GM12864 (cell line): Measurements from ENCODE around the gene PARN.
"Not testable (repeated sequence)": the region's sequence is repeated elsewhere in the genome, so short reads cannot be mapped to it uniquely, and the experiment has no call there.

ENCODE experiments used
- DNase-seq: peaks from one replicate; pipeline ENCODE4 v3.0.0-alpha.2; 2011; ENCODE audit warnings: low read depth
- H3K4me3 ChIP-seq: 2 replicates; pipeline ENCODE4 v1.5.1; 2011; ENCODE audit warnings: mild to moderate bottlenecking, low read depth, low read length, control low read depth
- TF ChIP-seq, protein P1 (sequence below): IDR thresholded peaks from 2 replicates; pipeline ENCODE4 v1.5.1; 2011; ENCODE audit warnings: low read depth, mild to moderate bottlenecking, moderate library complexity, low read length, control low read depth, inconsistent platforms; ENCODE audit errors: missing control alignments

Gene PARN

DNA sequence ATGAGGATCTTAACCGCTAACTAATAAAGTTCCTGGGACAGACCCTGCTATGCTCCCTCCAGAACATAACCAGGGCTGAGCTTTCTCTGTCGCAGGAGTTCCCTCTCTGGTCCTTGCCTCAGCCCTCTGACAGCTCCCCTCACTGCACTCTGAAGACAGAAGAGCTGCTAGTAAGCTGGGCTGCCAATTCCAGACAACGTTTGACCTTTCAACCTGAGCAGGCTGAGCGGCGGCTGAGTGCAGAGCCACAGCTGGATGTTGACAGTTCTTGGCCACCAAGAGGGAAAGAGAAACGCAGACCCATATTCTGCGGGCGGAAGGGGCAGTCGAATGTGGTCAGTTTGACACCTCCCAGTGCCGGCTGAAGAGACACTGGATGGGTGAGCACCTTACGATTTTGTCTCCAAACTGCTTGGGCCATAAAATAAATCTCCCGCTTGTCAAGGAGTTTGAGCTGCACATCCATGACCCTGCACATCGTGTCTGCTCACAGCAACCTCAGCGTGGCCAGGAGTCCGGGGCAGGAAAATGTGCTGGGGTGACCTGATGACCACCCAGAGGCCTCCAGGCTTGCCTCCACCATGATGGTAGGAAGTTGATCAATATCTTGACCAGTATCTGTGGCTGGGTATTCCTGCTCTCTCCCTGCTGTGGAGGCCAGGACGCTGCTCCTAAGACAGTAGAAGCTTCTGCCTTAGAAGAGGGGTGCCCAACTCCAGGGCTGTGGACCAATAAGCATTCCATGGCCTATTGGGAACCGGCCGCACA, 209.2 kb downstream of the PARN start:
- no peak for DNase-seq
- no peak overlapping the region for H3K4me3 ChIP-seq
- TF ChIP-seq, protein P1, sequence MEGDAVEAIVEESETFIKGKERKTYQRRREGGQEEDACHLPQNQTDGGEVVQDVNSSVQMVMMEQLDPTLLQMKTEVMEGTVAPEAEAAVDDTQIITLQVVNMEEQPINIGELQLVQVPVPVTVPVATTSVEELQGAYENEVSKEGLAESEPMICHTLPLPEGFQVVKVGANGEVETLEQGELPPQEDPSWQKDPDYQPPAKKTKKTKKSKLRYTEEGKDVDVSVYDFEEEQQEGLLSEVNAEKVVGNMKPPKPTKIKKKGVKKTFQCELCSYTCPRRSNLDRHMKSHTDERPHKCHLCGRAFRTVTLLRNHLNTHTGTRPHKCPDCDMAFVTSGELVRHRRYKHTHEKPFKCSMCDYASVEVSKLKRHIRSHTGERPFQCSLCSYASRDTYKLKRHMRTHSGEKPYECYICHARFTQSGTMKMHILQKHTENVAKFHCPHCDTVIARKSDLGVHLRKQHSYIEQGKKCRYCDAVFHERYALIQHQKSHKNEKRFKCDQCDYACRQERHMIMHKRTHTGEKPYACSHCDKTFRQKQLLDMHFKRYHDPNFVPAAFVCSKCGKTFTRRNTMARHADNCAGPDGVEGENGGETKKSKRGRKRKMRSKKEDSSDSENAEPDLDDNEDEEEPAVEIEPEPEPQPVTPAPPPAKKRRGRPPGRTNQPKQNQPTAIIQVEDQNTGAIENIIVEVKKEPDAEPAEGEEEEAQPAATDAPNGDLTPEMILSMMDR = no peak

DNA sequence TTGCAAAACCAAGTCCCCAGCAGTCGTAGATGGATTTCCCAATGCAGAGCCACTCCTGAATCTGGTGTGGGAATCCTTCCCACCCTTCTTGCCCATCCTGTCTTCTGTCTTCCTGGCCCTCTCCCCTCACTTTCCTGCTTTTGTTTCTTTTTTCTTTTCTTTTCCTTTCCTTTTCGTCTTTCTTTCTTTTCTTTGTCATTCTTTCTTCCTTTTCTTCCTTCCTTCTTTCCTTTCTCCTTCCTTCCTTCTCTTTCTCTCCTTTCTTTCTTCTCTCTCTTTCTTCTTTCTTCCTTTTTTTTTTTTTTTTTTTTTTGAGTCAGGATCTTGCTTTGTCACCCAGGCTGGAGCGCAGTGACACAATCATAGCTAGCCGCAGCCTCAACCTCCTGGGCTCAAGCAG, 209.8 kb downstream of the PARN start:
- H3K4me3 ChIP-seq, DNase-seq: not testable (repeated sequence)

GRCh38 chr16:14419817-14420216, 210.2 kb downstream of the PARN start:
- no peak for DNase-seq
- TF ChIP-seq, protein P1 = no peak
- no peak overlapping the region for H3K4me3 ChIP-seq

- no peak overlapping the region for H3K4me3 ChIP-seq
- no peak for DNase-seq
- TF ChIP-seq, protein P1 = no peak
These were observed 211.2 kb downstream of the PARN start for GRCh38 chr16:14418795-14419225.

DNA sequence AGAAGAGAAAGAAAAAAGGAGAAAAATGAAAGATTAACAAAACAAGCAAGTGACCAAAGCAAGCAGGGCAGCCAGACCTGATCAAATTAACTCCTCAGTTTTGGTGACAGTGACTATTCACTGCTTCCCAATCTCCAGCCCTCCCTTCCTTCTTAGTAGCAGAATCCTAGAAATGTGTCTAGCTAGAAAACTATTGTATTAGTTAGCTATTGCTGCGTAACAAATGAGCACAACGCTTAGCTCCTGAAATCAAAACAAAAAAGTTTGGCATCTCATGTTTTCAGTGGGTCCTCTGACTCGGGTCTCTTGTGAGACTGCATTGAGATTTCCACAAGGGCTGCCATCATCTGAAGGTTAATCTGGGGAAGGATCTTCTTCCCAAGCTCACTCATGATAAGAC, 213.9 kb downstream of the PARN start:
- TF ChIP-seq, protein P1 = no peak
- no peak overlapping the region for H3K4me3 ChIP-seq
- no peak for DNase-seq

DNA sequence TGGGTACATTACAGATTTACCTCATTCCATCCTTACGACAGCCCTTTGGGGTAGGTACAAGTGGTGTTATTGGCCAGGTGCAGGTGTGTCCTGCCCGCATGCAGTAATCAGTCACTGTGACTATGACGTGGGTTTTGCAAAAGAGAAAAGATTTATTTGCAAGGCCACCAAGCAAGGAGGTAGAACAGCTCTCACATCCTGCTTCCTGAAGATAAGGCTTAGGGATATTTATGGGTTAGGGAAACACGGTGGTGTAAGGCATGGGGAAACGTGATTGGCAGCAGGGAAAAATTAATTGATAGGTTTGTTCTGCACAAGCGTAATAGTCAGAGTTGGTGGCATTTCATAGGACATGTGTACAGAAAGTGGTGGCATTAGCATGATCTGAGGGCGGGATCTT, 214.8 kb downstream of the PARN start:
- no peak overlapping the region for H3K4me3 ChIP-seq
- TF ChIP-seq, protein P1 = no peak
- no peak for DNase-seq

DNA sequence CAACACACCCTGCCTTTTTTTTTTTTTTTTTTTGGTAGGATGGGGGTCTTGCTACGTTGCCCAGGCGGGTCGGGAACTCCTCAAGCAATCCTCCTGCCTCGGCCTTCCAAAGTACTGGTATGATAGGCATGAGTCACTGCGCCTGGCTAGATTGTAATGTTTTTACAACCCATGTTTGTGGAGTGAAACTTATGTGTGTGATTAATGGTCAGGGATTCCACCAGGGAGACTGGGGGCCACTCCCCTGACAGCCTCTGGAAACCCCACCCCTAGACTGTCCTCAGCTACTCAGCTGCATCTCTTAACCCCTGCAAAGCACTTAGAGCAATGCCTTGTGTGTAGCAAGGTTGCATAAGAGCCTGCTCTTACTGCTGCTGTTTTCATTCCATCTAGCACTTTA, 220.5 kb downstream of the PARN start:
- no peak overlapping the region for H3K4me3 ChIP-seq
- TF ChIP-seq, protein P1 = no peak
- no peak for DNase-seq
